ENCODE results near the gene GYPB. TPM values are rescaled to one million over a fixed set of nuclear protein-coding genes. Genes with fewer than 3 reads are reported as not detected.
"Not testable (repeated sequence)": the region's sequence is repeated elsewhere in the genome, so short reads cannot be mapped to it uniquely, and the experiment has no call there.

GYPB gene
- total and polyA plus RNA-seq, 10 of the 15 experiments (the other 5 are each of a cell fraction or from before 2014, with no cell fraction given) = 0.36 TPM; not detected in 9

DNA sequence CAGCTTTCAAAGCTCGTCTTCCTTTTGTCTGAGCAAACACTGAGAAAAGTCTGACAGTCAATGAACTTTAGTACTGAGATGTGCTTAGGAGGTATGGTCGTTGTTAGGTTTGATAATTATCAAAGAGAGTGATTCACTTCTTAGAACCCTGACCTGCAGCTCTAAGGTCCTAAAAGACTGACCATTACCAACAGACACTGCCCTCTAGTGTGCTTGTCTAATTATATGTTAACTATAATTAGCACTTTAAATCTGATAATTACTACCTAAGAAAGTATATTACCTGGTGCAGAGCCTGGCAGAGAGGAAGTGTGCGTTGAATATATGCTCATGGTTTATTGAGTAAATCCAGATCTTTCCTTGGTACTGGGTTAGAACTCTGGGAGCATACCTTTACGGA, 38.4 kb downstream of the GYPB start:
- RAD21 ChIA-PET (ENCODE audit: unreplicated experiment) = interaction anchor here (1.1 kb wide), 1 partner anchor 422 kb away, joined by 4 read pairs; no protein-coding TSS in a partner anchor
- TF ChIP-seq, protein P1, sequence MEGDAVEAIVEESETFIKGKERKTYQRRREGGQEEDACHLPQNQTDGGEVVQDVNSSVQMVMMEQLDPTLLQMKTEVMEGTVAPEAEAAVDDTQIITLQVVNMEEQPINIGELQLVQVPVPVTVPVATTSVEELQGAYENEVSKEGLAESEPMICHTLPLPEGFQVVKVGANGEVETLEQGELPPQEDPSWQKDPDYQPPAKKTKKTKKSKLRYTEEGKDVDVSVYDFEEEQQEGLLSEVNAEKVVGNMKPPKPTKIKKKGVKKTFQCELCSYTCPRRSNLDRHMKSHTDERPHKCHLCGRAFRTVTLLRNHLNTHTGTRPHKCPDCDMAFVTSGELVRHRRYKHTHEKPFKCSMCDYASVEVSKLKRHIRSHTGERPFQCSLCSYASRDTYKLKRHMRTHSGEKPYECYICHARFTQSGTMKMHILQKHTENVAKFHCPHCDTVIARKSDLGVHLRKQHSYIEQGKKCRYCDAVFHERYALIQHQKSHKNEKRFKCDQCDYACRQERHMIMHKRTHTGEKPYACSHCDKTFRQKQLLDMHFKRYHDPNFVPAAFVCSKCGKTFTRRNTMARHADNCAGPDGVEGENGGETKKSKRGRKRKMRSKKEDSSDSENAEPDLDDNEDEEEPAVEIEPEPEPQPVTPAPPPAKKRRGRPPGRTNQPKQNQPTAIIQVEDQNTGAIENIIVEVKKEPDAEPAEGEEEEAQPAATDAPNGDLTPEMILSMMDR (IDR thresholded peaks at IDR 0.05 in 2 of 3, conservative IDR thresholded peaks at IDR 0.05 in 1 of 3; ENCODE audit: control insufficient read depth in 2 of 3, extremely low read depth in 1 of 3, insufficient read depth in 1 of 3, low read depth in 3 of 3, low read length in 3 of 3) = 0 out of 6 replicates have a peak, but pooled peaks of 1 of the 3 experiments have one; percentile 8
- 0 out of 2 replicates have a peak, but pooled peaks have one; percentile 23 for TF ChIP-seq RAD21 (IDR thresholded peaks at IDR 0.05; ENCODE audit: insufficient read depth, low read depth, low read length)
- H3K36me3 ChIP-seq (ENCODE audit: control insufficient read depth in 2 of 2, insufficient read depth in 2 of 2, low read length in 1 of 2); H4K20me1 ChIP-seq (ENCODE audit: control insufficient read depth, insufficient read depth); DNase-seq (ENCODE audit: low read depth, low spot score); H3K79me2 ChIP-seq (ENCODE audit: control insufficient read depth, insufficient read depth, low read length); FAIRE-seq; POLR2A ChIA-PET; in situ Hi-C loops (cut with MboI); H2AFZ ChIP-seq (ENCODE audit: control insufficient read depth, low read depth, low read length); H3K27ac ChIP-seq (ENCODE audit: control insufficient read depth, insufficient read depth); H3K4me1 ChIP-seq (ENCODE audit: control insufficient read depth, insufficient read depth, low read length); H3K27me3 ChIP-seq (replicated peaks in 1 of 2; ENCODE audit: control insufficient read depth in 2 of 2, insufficient read depth in 2 of 2, low read length in 1 of 2); H3K4me3 ChIP-seq; H3K9me3 ChIP-seq (replicated peaks; ENCODE audit: control insufficient read depth, insufficient read depth, low read length); BruUV-seq (replicated peaks); H3K9ac ChIP-seq (ENCODE audit: control insufficient read depth, insufficient read depth, low read length); H3K4me2 ChIP-seq (ENCODE audit: control insufficient read depth, insufficient read depth): not testable (repeated sequence)
- peak; percentile 41; the same call in 2 of the 3 replicates for ATAC-seq
- intact Hi-C loops (cut with micrococcal nuclease; ENCODE audit: unreplicated experiment) = loop anchor here (5.0 kb wide), 1 partner anchor 208 kb away; no protein-coding TSS in a partner anchor
- CTCF ChIA-PET = interaction anchor here (1.3 to 2.5 kb wide), 2 partner anchors 208 to 422 kb away, joined by 3 to 6 read pairs; no protein-coding TSS in a partner anchor
- 13% methylated on average over 4 of the region's 4 CpGs for WGBS (ENCODE audit: insufficient coverage, insufficient replicate concordance, low lambda C conversion rate, missing lambda C conversion rate)
- SMC1A ChIA-PET (ENCODE audit: uncharacterized antibody, unreplicated experiment) = interaction anchor here (0.8 kb wide), 1 partner anchor 206 kb away, joined by 3 read pairs; no protein-coding TSS in a partner anchor

DNA sequence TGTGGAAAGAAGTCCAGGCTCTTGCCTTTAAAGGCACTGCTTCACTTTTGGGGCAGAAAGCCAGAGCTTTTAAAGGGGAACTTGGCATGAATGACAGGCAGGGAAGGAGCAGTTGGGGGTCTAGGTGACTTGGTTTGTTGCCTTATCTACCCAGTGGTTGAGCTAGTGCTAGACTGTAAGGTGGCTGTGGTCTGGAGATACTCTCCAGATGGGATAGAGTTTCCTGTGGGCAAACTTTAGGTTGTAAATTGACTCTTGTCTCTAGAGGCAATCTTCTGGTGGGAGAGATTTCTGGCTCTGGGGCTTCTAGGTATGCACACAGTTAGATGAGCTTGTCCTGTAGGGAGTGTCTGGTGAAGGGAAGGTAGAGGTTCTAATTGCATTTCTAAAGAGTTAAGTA, 43.7 kb downstream of the GYPB start:
- in situ Hi-C loops (cut with MboI); RAD21 ChIA-PET (ENCODE audit: unreplicated experiment); H3K27me3 ChIP-seq (replicated peaks in 1 of 2; ENCODE audit: control insufficient read depth in 2 of 2, insufficient read depth in 2 of 2, low read length in 1 of 2); POLR2A ChIA-PET; H2AFZ ChIP-seq (ENCODE audit: control insufficient read depth, low read depth, low read length); H3K27ac ChIP-seq (ENCODE audit: control insufficient read depth, insufficient read depth); H3K4me1 ChIP-seq (ENCODE audit: control insufficient read depth, insufficient read depth, low read length); H3K9me3 ChIP-seq (replicated peaks; ENCODE audit: control insufficient read depth, insufficient read depth, low read length); CTCF ChIA-PET; H3K9ac ChIP-seq (ENCODE audit: control insufficient read depth, insufficient read depth, low read length); FAIRE-seq; intact Hi-C loops (cut with micrococcal nuclease; ENCODE audit: unreplicated experiment); BruUV-seq (replicated peaks); H3K79me2 ChIP-seq (ENCODE audit: control insufficient read depth, insufficient read depth, low read length); H4K20me1 ChIP-seq (ENCODE audit: control insufficient read depth, insufficient read depth); SMC1A ChIA-PET (ENCODE audit: uncharacterized antibody, unreplicated experiment); H3K36me3 ChIP-seq (ENCODE audit: control insufficient read depth in 2 of 2, insufficient read depth in 2 of 2, low read length in 1 of 2); H3K4me2 ChIP-seq (ENCODE audit: control insufficient read depth, insufficient read depth); DNase-seq (ENCODE audit: low read depth, low spot score); H3K4me3 ChIP-seq; ATAC-seq: not testable (repeated sequence)

DNA sequence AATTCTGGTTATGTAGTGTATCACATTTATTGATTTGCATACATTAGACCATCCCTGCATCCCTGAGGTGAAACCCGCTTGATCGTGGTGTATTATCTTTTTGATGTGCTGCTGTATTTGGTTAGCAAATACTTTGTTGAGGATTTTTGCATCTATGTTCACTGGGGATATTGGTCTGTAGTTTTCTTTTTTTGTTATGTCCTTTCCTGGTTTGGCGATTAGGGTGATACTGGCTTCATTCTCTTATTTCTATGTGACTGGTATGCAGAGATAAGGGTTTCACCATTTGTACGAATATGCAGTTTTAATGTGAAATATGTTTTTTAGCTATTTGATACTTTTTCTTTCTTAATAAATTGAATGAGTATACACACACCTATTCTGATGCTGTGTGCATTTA, 45.2 kb downstream of the GYPB start:
- CTCF ChIA-PET; in situ Hi-C loops (cut with MboI); H3K79me2 ChIP-seq (ENCODE audit: control insufficient read depth, insufficient read depth, low read length); SMC1A ChIA-PET (ENCODE audit: uncharacterized antibody, unreplicated experiment); POLR2A ChIA-PET; H3K9me3 ChIP-seq (replicated peaks; ENCODE audit: control insufficient read depth, insufficient read depth, low read length); H2AFZ ChIP-seq (ENCODE audit: control insufficient read depth, low read depth, low read length); BruUV-seq (replicated peaks); intact Hi-C loops (cut with micrococcal nuclease; ENCODE audit: unreplicated experiment); DNase-seq (ENCODE audit: low read depth, low spot score); H3K4me1 ChIP-seq (ENCODE audit: control insufficient read depth, insufficient read depth, low read length); RAD21 ChIA-PET (ENCODE audit: unreplicated experiment); FAIRE-seq; H3K27ac ChIP-seq (ENCODE audit: control insufficient read depth, insufficient read depth); H3K36me3 ChIP-seq (ENCODE audit: control insufficient read depth in 2 of 2, insufficient read depth in 2 of 2, low read length in 1 of 2); H3K9ac ChIP-seq (ENCODE audit: control insufficient read depth, insufficient read depth, low read length); H3K4me3 ChIP-seq; H3K4me2 ChIP-seq (ENCODE audit: control insufficient read depth, insufficient read depth); H4K20me1 ChIP-seq (ENCODE audit: control insufficient read depth, insufficient read depth); ATAC-seq; H3K27me3 ChIP-seq (replicated peaks in 1 of 2; ENCODE audit: control insufficient read depth in 2 of 2, insufficient read depth in 2 of 2, low read length in 1 of 2): not testable (repeated sequence)
- 67% methylated on average over 4 of the region's 4 CpGs for WGBS (ENCODE audit: insufficient coverage, insufficient replicate concordance, low lambda C conversion rate, missing lambda C conversion rate)

Measured in GM12878 (cell line).